ENCODE data around the gene LRRC39.
"Not testable (repeated sequence)": the region's sequence is repeated elsewhere in the genome, so short reads cannot be mapped to it uniquely, and the experiment has no call there.

LRRC39 gene

GRCh38 chr1:100178091-100178490 lies at the start of gene LRRC39:
Gene LRRC39 (minus strand): TSS chr1:100178256. CDS start chr1:100168516, 9,740 bp downstream.
- in situ Hi-C loops (cut with MboI; ENCODE audit: low sequenced_read_pairs): no loop called here

DNA sequence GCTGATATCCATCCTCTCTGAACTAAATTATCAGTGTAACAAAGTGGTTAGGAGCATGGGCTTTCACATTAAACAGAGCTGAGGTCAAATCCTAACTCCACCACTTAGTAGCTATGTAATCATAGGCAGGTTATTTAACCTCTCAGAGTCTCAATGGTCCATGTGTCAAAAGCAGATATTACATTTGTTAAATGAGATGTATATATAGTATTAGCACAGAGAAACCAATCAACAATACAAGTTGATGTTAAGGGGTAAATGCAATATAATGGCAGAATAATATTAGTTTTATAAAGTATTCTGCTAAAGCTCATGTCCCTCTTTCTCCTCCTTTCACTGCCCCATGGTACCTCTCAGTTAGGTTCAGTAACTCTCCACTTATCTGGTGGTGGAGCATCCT lies 44.4 kb upstream of the LRRC39 start:
- in situ Hi-C loops (cut with MboI; ENCODE audit: low sequenced_read_pairs): no loop called here

GRCh38 chr1:100219883-100220282 lies 41.8 kb upstream of the LRRC39 start:
- in situ Hi-C loops (cut with MboI; ENCODE audit: low sequenced_read_pairs): no loop called here

DNA sequence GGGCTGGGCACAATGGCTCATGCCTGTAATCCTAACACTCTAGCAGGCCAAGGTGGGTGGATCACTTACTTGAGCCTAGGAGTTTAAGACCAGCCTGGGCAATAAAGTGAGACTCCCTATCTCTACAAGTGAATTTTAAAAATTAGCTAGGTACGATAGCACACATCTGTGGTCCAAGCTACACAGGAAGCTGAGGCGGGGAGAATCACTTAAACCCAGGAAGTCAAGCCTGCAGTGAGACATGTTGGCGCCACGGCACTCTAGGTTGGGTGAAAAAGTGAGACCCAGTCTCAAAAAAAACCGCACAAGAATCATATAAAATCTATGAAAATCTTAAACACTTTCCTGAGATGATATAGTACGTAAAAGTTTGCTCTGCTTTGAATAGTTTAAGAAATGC lies 41.4 kb upstream of the LRRC39 start:
- in situ Hi-C loops (cut with MboI; ENCODE audit: low sequenced_read_pairs): no loop called here

- in situ Hi-C loops (cut with MboI; ENCODE audit: low sequenced_read_pairs): no loop called here
Measured at GRCh38 chr1:100217834-100218233, 39.8 kb upstream of the LRRC39 start.

DNA sequence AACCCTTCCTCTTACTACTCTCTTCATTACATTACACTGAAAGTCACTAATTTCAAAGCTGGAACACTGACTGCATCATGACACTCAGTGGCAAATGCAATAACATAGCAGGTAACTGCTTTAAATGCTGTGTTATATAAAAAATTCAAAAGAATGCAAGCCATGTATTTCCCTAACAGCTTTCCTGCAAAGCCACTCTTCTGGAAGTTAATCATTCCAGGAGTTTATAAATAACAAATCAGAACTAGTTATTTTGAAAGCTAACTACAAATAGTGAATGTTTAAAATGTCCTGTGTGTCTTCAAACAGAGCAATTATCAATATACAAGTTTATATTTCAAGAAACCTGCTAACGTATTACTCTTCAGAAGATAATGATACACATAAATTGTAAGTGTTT lies 37.0 kb upstream of the LRRC39 start:
- in situ Hi-C loops (cut with MboI; ENCODE audit: low sequenced_read_pairs): no loop called here

- in situ Hi-C loops (cut with MboI; ENCODE audit: low sequenced_read_pairs): no loop called here
Measured at GRCh38 chr1:100213141-100213540, 35.1 kb upstream of the LRRC39 start.

GRCh38 chr1:100206301-100206700 lies 28.2 kb upstream of the LRRC39 start:
- in situ Hi-C loops (cut with MboI; ENCODE audit: low sequenced_read_pairs): no loop called here

- in situ Hi-C loops (cut with MboI; ENCODE audit: low sequenced_read_pairs): not testable (repeated sequence)
Measured at GRCh38 chr1:100205593-100205992, 27.5 kb upstream of the LRRC39 start.

DNA sequence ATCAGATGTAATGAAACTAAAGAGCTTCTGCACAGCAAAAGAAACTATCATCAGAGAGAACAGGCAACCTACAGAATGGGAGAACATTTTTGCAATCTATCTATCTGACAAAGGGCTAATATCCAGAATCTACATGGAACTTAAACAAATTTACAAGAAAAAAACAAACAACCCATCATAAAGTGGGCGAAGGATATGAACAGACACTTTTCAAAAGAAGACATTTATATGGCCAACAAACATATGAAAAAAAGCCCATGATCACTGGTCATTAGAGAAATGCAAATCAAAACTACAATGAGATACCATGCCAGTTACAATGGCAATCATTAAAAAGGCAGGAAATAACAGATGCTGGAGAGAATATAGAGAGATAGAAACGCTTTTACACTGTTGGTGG lies 27.0 kb upstream of the LRRC39 start:
- in situ Hi-C loops (cut with MboI; ENCODE audit: low sequenced_read_pairs): not testable (repeated sequence)

DNA sequence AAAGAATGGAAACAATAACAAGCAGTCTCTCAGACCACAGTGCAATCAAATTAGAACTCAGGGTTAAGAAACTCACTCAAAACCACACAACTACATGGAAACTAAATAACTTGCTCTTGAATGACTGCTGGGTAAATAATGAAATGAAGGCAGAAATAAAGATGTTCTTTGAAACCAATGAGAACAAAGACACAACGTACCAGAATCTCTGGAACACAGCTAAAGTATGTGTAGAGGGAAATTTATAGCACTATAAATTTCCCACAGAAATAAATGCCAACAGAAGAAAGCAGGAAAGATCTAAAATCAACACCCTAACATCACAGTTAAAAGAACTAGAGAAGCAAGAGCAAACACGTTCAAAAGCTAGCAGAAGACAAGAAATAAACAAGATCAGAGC lies 24.6 kb upstream of the LRRC39 start:
- in situ Hi-C loops (cut with MboI; ENCODE audit: low sequenced_read_pairs): not testable (repeated sequence)

DNA sequence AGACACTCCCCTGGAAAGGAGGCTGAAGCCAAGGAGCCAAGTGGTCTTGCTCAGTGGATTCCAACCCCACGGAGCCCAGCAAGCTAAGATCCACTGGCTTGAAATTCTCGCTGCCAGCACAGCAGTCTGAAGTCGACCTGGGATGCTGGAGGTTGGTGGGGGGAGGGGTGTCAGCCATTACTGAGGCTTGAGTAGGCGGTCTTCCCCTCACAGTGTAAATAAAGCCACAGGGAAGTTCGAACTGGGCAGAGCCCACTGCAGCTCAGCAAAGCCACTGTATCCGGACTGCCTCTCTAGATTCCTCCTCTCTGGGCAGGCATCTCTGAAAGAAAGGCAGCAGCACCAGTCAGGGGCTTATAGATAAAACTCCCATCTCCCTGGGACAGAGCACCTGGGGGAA lies 22.0 kb upstream of the LRRC39 start:
- in situ Hi-C loops (cut with MboI; ENCODE audit: low sequenced_read_pairs): not testable (repeated sequence)

- in situ Hi-C loops (cut with MboI; ENCODE audit: low sequenced_read_pairs): no loop called here
Measured at GRCh38 chr1:100198596-100198995, 20.5 kb upstream of the LRRC39 start.

- in situ Hi-C loops (cut with MboI; ENCODE audit: low sequenced_read_pairs): no loop called here
Measured at GRCh38 chr1:100188617-100189016, 10.6 kb upstream of the LRRC39 start.

GRCh38 chr1:100187912-100188311 lies 9.9 kb upstream of the LRRC39 start:
- in situ Hi-C loops (cut with MboI; ENCODE audit: low sequenced_read_pairs): no loop called here

DNA sequence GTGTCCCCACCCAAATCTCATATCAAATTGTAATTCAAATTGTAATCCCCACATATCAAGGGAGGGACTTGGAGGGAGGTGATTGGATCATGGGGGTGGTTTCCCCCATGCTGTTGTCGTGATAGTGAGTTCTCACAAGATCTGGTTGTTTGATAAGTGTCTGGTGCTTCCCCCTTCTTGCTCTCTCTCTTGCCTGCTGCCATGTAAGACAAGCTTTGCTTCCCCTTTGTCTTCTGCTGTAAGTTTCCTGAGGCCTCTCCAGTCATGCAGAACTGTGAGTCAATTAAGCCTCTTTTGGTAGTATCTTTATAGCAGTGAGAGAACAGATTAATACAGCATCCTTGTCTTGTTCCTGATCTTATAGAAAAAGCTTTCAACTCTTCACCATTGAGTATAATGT lies 6.5 kb upstream of the LRRC39 start:
- in situ Hi-C loops (cut with MboI; ENCODE audit: low sequenced_read_pairs): no loop called here

DNA sequence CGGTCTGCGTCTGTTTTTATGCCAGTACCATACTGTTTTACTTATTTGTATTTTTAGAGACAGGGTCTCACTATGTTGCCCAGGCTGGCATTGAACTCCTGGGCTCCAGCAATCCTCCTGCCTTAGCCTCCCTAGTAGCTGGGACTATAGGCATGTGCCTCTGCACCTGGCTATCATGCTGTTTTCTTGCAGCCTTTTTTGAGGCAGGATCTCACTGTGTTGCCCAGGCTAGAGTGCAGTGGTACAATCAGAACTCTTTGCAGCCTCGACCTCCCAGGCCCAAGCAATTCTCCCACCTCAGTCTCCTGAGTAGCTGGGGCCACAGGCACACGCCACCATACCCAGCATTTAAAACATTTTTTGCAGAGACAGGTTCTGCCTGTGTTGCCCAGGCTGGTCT lies 5.3 kb upstream of the LRRC39 start:
- in situ Hi-C loops (cut with MboI; ENCODE audit: low sequenced_read_pairs): no loop called here

DNA sequence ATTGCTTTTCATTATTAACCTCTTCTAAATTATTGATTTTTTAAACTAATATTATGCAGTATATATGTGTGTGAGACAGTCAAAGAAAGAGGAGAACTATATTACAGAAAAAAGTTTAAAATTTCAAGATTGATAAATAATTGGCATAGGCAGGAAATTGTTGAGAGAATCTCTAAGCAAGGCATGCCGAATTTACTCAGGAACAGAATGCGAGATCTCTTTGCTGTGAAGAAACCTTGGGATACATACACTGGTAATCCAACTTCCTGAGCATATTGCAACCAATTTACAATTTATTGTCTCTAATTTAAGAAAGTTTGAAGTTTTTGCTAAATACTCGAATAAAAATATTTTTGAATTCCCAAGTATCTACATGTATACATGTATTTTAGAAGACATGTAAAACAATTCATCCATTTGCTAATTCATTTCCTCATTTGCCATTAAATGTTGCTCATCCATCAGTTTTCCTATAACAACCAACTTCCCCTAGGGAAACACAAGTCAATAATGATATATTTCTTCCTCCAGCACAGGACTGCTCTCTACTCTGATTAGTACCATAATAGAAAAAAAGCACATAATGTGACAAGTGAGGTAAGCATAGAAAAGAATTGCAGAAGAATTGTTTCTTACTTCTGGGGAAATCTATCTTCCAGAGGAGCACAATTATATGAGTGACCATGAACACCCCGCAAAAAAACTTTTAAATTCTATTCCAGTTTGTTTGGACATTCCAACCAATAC lies 588 bp downstream of the LRRC39 start:
- in situ Hi-C loops (cut with MboI; ENCODE audit: low sequenced_read_pairs): no loop called here

- in situ Hi-C loops (cut with MboI; ENCODE audit: low sequenced_read_pairs): no loop called here
Measured at GRCh38 chr1:100168051-100168450, 10.0 kb downstream of the LRRC39 start.

DNA sequence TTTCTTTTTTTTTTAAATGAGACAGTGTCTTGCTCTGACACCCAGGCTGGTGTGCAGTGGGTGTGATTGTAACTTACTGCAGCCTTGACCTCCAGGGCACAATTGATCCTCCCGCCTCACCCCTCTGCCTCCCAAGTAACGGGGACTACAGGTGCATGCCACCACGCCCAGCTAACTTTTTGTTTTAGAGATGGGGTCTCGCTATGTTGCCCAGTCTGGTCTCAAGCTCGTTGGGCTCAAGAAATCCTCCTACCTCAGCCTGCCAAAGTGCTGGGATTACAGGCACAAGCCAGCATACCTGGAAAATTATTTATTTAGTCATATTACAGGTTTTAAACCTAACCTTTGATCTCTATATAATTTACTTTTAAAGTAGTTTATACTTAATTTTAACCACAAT lies 13.4 kb downstream of the LRRC39 start:
- in situ Hi-C loops (cut with MboI; ENCODE audit: low sequenced_read_pairs): no loop called here

DNA sequence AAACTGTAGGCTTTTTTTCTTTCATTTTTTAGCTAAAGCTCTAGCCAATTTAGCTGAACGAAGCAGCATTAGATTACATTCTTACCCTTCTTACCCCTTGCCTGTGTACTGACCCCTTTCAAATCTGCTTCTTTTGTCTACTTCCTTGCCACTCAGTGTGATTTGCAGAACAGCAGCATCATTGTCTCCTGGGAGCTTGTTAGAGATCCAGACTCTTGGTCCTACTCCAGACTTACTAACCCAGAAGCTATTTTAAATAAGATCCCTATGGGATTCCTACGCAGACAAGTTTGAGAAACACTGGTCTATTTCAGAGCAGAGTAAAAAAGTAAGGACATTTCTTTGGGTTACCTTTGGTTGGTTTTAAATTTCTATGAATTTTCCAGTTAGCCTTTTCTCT lies 13.8 kb downstream of the LRRC39 start:
- in situ Hi-C loops (cut with MboI; ENCODE audit: low sequenced_read_pairs): no loop called here

DNA sequence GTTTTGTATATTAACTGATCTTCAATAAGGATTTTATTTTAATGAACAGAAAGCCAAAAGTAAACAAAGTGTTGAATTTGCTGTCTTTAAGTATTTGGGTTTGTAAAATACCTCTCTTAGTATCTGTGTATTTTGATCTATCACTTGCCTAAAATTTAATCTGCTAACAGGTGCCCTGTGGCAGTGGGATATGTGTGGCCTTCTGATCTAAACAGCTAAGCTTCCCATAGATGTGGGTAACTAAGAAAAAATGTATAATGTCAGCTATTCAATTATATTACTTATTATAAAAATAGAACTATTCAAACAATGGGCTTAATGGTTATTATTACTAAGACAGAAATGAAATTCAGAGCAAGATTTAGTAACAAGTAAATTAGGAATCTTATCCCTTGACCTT lies 15.2 kb downstream of the LRRC39 start:
- in situ Hi-C loops (cut with MboI; ENCODE audit: low sequenced_read_pairs): no loop called here

GRCh38 chr1:100152271-100152670 lies 25.8 kb downstream of the LRRC39 start:
- in situ Hi-C loops (cut with MboI; ENCODE audit: low sequenced_read_pairs): no loop called here
